Measurements from ENCODE around the gene SLC39A5. TPM values are rescaled to one million over a fixed set of nuclear protein-coding genes. Genes with fewer than 3 reads are reported as not detected.
"Not testable (repeated sequence)": the region's sequence is repeated elsewhere in the genome, so short reads cannot be mapped to it uniquely, and the experiment has no call there.

Gene SLC39A5
- total RNA-seq, 3 donors from 2014 or later = 0.98 TPM; not detected in 2

DNA sequence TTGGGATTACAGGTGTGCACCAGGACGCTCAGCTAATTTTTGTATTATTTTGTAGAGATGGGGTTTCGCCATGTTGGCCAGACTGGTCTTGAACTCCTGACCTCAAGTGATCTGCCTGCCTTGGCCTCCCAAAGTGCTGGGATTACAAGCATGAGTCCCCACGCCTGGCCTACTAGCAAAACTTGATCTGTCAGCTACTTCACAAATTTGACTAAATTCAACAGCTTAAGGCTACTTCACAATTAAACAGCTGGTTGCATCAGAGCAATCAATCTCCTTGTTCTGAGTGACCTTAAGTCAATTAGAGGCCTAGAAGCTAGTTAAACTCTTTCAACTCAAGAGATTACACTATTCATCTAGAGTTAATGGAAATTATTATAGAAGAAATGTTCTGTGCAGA lies 49.1 kb downstream of the SLC39A5 start:
- peaks cover 14% of the 10 kb centered on the region for H3K36me3 ChIP-seq
- no peak for DNase-seq (ENCODE audit: low spot score in 2 of 2)
- H3K4me1 ChIP-seq = no peaks in the 10 kb centered on the region
- TF ChIP-seq, protein P1, sequence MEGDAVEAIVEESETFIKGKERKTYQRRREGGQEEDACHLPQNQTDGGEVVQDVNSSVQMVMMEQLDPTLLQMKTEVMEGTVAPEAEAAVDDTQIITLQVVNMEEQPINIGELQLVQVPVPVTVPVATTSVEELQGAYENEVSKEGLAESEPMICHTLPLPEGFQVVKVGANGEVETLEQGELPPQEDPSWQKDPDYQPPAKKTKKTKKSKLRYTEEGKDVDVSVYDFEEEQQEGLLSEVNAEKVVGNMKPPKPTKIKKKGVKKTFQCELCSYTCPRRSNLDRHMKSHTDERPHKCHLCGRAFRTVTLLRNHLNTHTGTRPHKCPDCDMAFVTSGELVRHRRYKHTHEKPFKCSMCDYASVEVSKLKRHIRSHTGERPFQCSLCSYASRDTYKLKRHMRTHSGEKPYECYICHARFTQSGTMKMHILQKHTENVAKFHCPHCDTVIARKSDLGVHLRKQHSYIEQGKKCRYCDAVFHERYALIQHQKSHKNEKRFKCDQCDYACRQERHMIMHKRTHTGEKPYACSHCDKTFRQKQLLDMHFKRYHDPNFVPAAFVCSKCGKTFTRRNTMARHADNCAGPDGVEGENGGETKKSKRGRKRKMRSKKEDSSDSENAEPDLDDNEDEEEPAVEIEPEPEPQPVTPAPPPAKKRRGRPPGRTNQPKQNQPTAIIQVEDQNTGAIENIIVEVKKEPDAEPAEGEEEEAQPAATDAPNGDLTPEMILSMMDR (IDR thresholded peaks at IDR 0.05) = no peak
- no peak for TF ChIP-seq POLR2AphosphoS5 (IDR thresholded peaks at IDR 0.05)
- TF ChIP-seq POLR2A (IDR thresholded peaks at IDR 0.05) = no peak
- no peak overlapping the region for H3K27ac ChIP-seq
- H3K27me3 ChIP-seq = no peaks in the 10 kb centered on the region
- H3K9me3 ChIP-seq = no peaks in the 10 kb centered on the region
- H3K4me3 ChIP-seq = no peak overlapping the region
- intact Hi-C loops (cut with DNase I; ENCODE audit: low total_unique reads) = no loop called here

DNA sequence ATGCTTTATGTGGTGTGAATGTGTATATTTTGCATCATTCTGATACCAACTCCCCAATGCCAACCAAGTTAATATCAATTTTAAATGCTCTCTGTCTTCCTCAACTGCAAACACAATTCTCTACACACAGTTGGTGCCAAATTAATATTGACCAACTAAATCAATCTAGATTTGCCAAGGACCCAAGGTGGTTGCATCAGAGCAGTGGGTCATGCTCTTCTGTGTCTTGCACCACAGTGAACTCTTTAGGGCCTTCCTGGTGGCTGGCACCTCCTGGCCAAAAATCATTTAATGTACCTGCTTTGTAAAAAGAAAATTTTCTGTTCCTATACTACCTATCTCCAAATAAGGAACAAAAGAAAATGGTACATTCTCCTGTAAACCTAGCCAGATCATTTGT lies 51.0 kb downstream of the SLC39A5 start:
- TF ChIP-seq POLR2AphosphoS5 (IDR thresholded peaks at IDR 0.05) = no peak
- TF ChIP-seq, protein P1 (IDR thresholded peaks at IDR 0.05) = no peak
- TF ChIP-seq POLR2A (IDR thresholded peaks at IDR 0.05) = no peak
- Histone ChIP-seq H3K27me3 (no peaks in the 10 kb centered on the region), H3K4me3 (no peak overlapping the region), H3K27ac (no peak overlapping the region), H3K9me3 (no peaks in the 10 kb centered on the region), H3K4me1 (no peaks in the 10 kb centered on the region), H3K36me3 (peaks cover 14% of the 10 kb centered on the region)
- no peak for DNase-seq (ENCODE audit: low spot score in 2 of 2)
- intact Hi-C loops (cut with DNase I; ENCODE audit: low total_unique reads) = no loop called here

DNA sequence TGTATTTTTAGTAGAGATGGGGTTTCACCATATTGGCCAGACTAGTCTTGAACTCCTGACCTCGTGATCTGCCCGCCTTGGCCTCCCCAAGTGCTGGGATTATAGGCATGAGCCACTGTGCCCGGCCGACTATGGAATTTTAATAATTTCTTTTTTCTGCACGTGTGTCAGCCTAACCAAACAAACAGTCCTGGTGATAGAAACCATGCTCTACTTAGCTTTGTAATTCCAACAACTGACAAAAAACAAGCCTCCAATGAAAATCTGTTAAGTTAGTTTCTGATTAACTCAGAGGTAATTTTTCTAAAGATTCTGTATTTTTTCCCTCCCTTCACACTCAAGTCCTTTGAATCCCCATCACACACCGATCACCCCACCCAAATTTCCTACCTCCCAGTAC lies 52.2 kb downstream of the SLC39A5 start:
- DNase-seq (ENCODE audit: low spot score in 2 of 2) = no peak
- Histone ChIP-seq H3K27me3 (no peaks in the 10 kb centered on the region), H3K27ac (no peak overlapping the region), H3K36me3 (peaks cover 14% of the 10 kb centered on the region), H3K4me1 (no peaks in the 10 kb centered on the region), H3K9me3 (no peaks in the 10 kb centered on the region), H3K4me3 (no peak overlapping the region)
- intact Hi-C loops (cut with DNase I; ENCODE audit: low total_unique reads) = no loop called here
- no peak for TF ChIP-seq POLR2A (IDR thresholded peaks at IDR 0.05)
- TF ChIP-seq, protein P1 (IDR thresholded peaks at IDR 0.05) = no peak
- TF ChIP-seq POLR2AphosphoS5 (IDR thresholded peaks at IDR 0.05) = no peak

DNA sequence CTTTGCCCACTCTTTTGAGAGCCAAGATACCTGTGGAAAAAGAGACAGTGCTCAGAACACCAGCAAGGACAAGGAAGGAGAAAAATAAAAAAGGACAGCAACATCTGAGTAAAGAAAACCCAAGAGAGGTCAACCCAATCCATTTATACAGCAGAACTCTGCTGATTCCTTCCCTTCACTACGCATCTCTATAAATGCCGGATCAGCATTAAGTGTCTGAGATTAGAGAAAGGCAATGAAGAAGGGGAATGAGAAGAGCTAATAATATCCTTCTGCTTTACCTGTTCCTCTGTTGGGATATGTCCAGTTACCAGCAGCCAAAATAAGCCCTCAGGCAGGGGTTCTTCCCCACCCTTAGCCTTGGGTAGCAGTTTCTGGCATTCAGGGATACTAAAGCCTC lies 52.7 kb downstream of the SLC39A5 start:
- no peaks in the 10 kb centered on the region for H3K4me1 ChIP-seq
- H3K36me3 ChIP-seq = peaks cover 14% of the 10 kb centered on the region
- TF ChIP-seq, protein P1 (IDR thresholded peaks at IDR 0.05) = no peak
- TF ChIP-seq POLR2A (IDR thresholded peaks at IDR 0.05) (no peak), POLR2AphosphoS5 (IDR thresholded peaks at IDR 0.05) (no peak)
- DNase-seq (ENCODE audit: low spot score in 2 of 2) = no peak
- H3K4me3 ChIP-seq = no peak overlapping the region
- H3K9me3 ChIP-seq = no peaks in the 10 kb centered on the region
- no peaks in the 10 kb centered on the region for H3K27me3 ChIP-seq
- no peak overlapping the region for H3K27ac ChIP-seq
- intact Hi-C loops (cut with DNase I; ENCODE audit: low total_unique reads) = no loop called here

DNA sequence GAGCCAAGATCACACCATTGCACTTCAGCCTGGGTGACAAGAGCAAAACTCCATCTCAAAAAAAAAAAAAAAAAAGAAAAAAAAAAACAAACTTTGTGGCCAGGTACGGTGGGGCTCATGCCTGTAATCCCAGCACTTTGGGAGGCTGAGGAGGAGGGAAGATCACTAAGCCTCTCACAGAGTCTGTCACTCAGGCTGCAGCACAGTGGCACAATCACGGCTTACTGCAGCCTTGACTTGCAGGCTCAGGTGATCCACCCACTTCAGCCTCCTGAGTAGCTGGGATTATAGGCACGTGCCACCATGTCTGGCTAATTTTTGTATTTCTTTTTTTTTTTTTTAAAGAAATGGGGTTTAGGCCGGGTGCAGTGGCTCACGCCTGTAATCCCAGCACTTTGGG lies 54.4 kb downstream of the SLC39A5 start:
- H3K27me3 ChIP-seq; DNase-seq (ENCODE audit: low spot score in 2 of 2); H3K4me3 ChIP-seq; H3K4me1 ChIP-seq; H3K27ac ChIP-seq; H3K9me3 ChIP-seq; intact Hi-C loops (cut with DNase I; ENCODE audit: low total_unique reads): not testable (repeated sequence)
- H3K36me3 ChIP-seq = peaks cover 14% of the 10 kb centered on the region

Measured in breast epithelium (tissue), 4 donors.